ENCODE data around the gene RCHY1.

Gene RCHY1

DNA sequence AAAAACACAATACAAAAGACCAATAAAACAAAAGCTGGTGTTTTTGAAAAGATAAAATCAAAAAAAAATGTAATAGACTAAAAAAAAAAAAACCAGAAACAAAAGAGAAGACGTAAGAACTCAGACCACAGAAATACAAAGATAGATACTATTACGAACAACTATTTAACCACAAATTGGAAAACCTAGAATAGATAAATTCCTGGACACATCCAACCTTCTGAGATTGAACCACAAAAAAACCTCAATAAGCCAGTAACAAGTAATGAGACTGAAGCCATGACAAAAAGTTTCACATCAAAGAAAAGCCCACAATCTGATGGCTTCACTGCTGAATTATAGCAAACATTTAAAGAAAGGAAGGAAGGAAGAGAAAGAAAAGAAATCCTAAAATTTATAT lies 16.2 kb downstream of the RCHY1 start:
- TF ChIP-seq, protein P1, sequence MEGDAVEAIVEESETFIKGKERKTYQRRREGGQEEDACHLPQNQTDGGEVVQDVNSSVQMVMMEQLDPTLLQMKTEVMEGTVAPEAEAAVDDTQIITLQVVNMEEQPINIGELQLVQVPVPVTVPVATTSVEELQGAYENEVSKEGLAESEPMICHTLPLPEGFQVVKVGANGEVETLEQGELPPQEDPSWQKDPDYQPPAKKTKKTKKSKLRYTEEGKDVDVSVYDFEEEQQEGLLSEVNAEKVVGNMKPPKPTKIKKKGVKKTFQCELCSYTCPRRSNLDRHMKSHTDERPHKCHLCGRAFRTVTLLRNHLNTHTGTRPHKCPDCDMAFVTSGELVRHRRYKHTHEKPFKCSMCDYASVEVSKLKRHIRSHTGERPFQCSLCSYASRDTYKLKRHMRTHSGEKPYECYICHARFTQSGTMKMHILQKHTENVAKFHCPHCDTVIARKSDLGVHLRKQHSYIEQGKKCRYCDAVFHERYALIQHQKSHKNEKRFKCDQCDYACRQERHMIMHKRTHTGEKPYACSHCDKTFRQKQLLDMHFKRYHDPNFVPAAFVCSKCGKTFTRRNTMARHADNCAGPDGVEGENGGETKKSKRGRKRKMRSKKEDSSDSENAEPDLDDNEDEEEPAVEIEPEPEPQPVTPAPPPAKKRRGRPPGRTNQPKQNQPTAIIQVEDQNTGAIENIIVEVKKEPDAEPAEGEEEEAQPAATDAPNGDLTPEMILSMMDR (IDR thresholded peaks at IDR 0.05; ENCODE audit: control insufficient read depth, extremely low read depth, insufficient read depth), result no peak
- no peak overlapping the region for H3K4me3 ChIP-seq (ENCODE audit: low read depth, low read length)
- DNase-seq (ENCODE audit: low read depth), result no peak

- no peak for DNase-seq (ENCODE audit: low read depth)
- TF ChIP-seq, protein P1 (IDR thresholded peaks at IDR 0.05; ENCODE audit: control insufficient read depth, extremely low read depth, insufficient read depth), result no peak
- H3K4me3 ChIP-seq (ENCODE audit: low read depth, low read length), result no peak overlapping the region
Measured at GRCh38 chr4:75497133-75497532, 17.1 kb downstream of the RCHY1 start.

- H3K4me3 ChIP-seq (ENCODE audit: low read depth, low read length), result no peak overlapping the region
- TF ChIP-seq, protein P1 (IDR thresholded peaks at IDR 0.05; ENCODE audit: control insufficient read depth, extremely low read depth, insufficient read depth), result no peak
- no peak for DNase-seq (ENCODE audit: low read depth)
Measured at GRCh38 chr4:75496406-75496805, 17.8 kb downstream of the RCHY1 start.

DNA sequence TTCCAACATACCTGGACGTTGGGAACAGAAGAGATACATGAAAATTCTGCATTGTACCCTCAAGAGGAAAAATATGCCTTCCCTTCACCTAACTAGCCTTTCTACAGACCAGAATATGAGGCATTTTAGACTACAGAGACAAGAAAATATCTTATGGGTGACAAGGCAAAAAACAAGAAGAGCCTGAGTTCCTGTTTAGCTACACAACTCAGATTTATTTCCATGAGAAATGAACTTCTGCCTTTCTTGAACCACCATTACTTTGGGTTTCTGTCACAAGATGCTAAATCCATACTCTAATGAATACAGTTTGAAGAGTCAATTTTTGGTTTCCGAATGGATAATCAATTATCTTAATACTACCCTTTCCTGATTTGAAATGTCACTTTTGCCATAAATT lies 18.7 kb downstream of the RCHY1 start:
- no peak overlapping the region for H3K4me3 ChIP-seq (ENCODE audit: low read depth, low read length)
- DNase-seq (ENCODE audit: low read depth), result no peak
- TF ChIP-seq, protein P1 (IDR thresholded peaks at IDR 0.05; ENCODE audit: control insufficient read depth, extremely low read depth, insufficient read depth), result no peak

- DNase-seq (ENCODE audit: low read depth), result no peak
- TF ChIP-seq, protein P1 (IDR thresholded peaks at IDR 0.05; ENCODE audit: control insufficient read depth, extremely low read depth, insufficient read depth), result no peak
- no peak overlapping the region for H3K4me3 ChIP-seq (ENCODE audit: low read depth, low read length)
Measured at GRCh38 chr4:75494563-75494962, 19.6 kb downstream of the RCHY1 start.

GRCh38 chr4:75490155-75490554 lies 24.0 kb downstream of the RCHY1 start:
- no peak overlapping the region for H3K4me3 ChIP-seq (ENCODE audit: low read depth, low read length)
- no peak for DNase-seq (ENCODE audit: low read depth)
- TF ChIP-seq, protein P1 (IDR thresholded peaks at IDR 0.05; ENCODE audit: control insufficient read depth, extremely low read depth, insufficient read depth), result peak; percentile 49

DNA sequence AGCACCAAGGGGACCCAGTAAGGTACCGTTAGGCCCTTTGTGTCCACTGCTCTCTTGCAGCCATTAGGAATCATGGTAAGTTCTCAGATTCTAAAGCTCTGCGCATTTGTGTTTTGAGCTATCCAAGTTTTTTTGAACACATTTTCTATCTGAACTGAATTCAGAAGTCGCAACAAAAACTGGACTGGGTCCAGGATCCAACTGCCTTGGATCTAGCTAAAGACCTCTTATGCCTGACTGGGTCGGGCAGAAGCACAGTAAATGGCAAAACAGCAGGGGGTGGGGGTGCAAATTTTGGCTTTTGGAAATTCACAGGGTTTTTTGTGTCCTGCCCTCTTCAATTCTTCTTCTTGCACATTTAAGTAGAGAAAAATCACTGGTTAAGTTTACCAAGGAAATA lies 30.0 kb downstream of the RCHY1 start:
- TF ChIP-seq, protein P1 (IDR thresholded peaks at IDR 0.05; ENCODE audit: control insufficient read depth, extremely low read depth, insufficient read depth), result no peak
- no peak for DNase-seq (ENCODE audit: low read depth)
- H3K4me3 ChIP-seq (ENCODE audit: low read depth, low read length), result no peak overlapping the region
